ENCODE measurements around the gene RASA2. TPM values are rescaled to one million over a fixed set of nuclear protein-coding genes. Genes with fewer than 3 reads are reported as not detected.

The RASA2 gene
- total and polyA plus RNA-seq, 2 experiments from 2014 or later: 16.6 to 28.6 TPM

- ATAC-seq (no peak), DNase-seq (ENCODE audit: low spot score) (no peak)
- no peaks in the 10 kb centered on the region for H3F3A ChIP-seq (replicated peaks; ENCODE audit: low read depth)
- no peaks in the 10 kb centered on the region for H3K27me3 ChIP-seq (ENCODE audit: insufficient read depth)
- no peaks in the 10 kb centered on the region for H4K20me1 ChIP-seq (replicated peaks; ENCODE audit: insufficient read depth)
- TF ChIP-seq ZNF331 (CRISPR knock-in tag; IDR thresholded peaks at IDR 0.05; ENCODE audit: low read depth) (no peak), EZH2 (IDR thresholded peaks at IDR 0.05; ENCODE audit: low read depth, unreplicated experiment) (no peak), NANOG (IDR thresholded peaks at IDR 0.05; ENCODE audit: borderline replicate concordance) (no peak), POLR2AphosphoS5 (IDR thresholded peaks at IDR 0.05; ENCODE audit: low read depth) (no peak), STAT1 (IDR thresholded peaks at IDR 0.05; ENCODE audit: unreplicated experiment) (no peak), EZH2phosphoT487 (IDR thresholded peaks at IDR 0.05; ENCODE audit: unreplicated experiment) (no peak), CREB1 (CRISPR knock-in tag; IDR thresholded peaks at IDR 0.05; ENCODE audit: low read depth) (no peak), JUNB (IDR thresholded peaks at IDR 0.05; ENCODE audit: unreplicated experiment) (no peak), ZNF114 (CRISPR knock-in tag; IDR thresholded peaks at IDR 0.05) (no peak)
- TF ChIP-seq, protein P1, sequence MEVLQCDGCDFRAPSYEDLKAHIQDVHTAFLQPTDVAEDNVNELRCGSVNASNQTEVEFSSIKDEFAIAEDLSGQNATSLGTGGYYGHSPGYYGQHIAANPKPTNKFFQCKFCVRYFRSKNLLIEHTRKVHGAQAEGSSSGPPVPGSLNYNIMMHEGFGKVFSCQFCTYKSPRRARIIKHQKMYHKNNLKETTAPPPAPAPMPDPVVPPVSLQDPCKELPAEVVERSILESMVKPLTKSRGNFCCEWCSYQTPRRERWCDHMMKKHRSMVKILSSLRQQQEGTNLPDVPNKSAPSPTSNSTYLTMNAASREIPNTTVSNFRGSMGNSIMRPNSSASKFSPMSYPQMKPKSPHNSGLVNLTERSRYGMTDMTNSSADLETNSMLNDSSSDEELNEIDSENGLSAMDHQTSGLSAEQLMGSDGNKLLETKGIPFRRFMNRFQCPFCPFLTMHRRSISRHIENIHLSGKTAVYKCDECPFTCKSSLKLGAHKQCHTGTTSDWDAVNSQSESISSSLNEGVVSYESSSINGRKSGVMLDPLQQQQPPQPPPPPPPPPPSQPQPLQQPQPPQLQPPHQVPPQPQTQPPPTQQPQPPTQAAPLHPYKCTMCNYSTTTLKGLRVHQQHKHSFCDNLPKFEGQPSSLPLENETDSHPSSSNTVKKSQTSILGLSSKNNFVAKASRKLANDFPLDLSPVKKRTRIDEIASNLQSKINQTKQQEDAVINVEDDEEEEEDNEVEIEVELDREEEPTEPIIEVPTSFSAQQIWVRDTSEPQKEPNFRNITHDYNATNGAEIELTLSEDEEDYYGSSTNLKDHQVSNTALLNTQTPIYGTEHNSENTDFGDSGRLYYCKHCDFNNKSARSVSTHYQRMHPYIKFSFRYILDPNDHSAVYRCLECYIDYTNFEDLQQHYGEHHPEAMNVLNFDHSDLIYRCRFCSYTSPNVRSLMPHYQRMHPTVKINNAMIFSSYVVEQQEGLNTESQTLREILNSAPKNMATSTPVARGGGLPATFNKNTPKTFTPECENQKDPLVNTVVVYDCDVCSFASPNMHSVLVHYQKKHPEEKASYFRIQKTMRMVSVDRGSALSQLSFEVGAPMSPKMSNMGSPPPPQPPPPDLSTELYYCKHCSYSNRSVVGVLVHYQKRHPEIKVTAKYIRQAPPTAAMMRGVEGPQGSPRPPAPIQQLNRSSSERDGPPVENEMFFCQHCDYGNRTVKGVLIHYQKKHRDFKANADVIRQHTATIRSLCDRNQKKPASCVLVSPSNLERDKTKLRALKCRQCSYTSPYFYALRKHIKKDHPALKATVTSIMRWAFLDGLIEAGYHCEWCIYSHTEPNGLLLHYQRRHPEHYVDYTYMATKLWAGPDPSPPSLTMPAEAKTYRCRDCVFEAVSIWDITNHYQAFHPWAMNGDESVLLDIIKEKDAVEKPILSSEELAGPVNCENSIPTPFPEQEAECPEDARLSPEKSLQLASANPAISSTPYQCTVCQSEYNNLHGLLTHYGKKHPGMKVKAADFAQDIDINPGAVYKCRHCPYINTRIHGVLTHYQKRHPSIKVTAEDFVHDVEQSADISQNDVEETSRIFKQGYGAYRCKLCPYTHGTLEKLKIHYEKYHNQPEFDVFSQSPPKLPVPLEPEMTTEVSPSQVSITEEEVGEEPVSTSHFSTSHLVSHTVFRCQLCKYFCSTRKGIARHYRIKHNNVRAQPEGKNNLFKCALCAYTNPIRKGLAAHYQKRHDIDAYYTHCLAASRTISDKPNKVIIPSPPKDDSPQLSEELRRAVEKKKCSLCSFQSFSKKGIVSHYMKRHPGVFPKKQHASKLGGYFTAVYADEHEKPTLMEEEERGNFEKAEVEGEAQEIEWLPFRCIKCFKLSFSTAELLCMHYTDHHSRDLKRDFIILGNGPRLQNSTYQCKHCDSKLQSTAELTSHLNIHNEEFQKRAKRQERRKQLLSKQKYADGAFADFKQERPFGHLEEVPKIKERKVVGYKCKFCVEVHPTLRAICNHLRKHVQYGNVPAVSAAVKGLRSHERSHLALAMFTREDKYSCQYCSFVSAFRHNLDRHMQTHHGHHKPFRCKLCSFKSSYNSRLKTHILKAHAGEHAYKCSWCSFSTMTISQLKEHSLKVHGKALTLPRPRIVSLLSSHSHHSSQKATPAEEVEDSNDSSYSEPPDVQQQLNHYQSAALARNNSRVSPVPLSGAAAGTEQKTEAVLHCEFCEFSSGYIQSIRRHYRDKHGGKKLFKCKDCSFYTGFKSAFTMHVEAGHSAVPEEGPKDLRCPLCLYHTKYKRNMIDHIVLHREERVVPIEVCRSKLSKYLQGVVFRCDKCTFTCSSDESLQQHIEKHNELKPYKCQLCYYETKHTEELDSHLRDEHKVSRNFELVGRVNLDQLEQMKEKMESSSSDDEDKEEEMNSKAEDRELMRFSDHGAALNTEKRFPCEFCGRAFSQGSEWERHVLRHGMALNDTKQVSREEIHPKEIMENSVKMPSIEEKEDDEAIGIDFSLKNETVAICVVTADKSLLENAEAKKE (CRISPR knock-in tag; IDR thresholded peaks at IDR 0.05): no peak
- TF ChIP-seq, protein P2, sequence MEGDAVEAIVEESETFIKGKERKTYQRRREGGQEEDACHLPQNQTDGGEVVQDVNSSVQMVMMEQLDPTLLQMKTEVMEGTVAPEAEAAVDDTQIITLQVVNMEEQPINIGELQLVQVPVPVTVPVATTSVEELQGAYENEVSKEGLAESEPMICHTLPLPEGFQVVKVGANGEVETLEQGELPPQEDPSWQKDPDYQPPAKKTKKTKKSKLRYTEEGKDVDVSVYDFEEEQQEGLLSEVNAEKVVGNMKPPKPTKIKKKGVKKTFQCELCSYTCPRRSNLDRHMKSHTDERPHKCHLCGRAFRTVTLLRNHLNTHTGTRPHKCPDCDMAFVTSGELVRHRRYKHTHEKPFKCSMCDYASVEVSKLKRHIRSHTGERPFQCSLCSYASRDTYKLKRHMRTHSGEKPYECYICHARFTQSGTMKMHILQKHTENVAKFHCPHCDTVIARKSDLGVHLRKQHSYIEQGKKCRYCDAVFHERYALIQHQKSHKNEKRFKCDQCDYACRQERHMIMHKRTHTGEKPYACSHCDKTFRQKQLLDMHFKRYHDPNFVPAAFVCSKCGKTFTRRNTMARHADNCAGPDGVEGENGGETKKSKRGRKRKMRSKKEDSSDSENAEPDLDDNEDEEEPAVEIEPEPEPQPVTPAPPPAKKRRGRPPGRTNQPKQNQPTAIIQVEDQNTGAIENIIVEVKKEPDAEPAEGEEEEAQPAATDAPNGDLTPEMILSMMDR (conservative IDR thresholded peaks at IDR 0.05; ENCODE audit: low read depth in 2 of 2): no peak
- TF ChIP-seq, protein P3, sequence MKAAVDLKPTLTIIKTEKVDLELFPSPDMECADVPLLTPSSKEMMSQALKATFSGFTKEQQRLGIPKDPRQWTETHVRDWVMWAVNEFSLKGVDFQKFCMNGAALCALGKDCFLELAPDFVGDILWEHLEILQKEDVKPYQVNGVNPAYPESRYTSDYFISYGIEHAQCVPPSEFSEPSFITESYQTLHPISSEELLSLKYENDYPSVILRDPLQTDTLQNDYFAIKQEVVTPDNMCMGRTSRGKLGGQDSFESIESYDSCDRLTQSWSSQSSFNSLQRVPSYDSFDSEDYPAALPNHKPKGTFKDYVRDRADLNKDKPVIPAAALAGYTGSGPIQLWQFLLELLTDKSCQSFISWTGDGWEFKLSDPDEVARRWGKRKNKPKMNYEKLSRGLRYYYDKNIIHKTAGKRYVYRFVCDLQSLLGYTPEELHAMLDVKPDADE (IDR thresholded peaks at IDR 0.05): no peak
- TF ChIP-seq, protein P4, sequence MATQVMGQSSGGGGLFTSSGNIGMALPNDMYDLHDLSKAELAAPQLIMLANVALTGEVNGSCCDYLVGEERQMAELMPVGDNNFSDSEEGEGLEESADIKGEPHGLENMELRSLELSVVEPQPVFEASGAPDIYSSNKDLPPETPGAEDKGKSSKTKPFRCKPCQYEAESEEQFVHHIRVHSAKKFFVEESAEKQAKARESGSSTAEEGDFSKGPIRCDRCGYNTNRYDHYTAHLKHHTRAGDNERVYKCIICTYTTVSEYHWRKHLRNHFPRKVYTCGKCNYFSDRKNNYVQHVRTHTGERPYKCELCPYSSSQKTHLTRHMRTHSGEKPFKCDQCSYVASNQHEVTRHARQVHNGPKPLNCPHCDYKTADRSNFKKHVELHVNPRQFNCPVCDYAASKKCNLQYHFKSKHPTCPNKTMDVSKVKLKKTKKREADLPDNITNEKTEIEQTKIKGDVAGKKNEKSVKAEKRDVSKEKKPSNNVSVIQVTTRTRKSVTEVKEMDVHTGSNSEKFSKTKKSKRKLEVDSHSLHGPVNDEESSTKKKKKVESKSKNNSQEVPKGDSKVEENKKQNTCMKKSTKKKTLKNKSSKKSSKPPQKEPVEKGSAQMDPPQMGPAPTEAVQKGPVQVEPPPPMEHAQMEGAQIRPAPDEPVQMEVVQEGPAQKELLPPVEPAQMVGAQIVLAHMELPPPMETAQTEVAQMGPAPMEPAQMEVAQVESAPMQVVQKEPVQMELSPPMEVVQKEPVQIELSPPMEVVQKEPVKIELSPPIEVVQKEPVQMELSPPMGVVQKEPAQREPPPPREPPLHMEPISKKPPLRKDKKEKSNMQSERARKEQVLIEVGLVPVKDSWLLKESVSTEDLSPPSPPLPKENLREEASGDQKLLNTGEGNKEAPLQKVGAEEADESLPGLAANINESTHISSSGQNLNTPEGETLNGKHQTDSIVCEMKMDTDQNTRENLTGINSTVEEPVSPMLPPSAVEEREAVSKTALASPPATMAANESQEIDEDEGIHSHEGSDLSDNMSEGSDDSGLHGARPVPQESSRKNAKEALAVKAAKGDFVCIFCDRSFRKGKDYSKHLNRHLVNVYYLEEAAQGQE (IDR thresholded peaks at IDR 0.05; ENCODE audit: unreplicated experiment): no peak
- no peak overlapping the region for H3K27ac ChIP-seq (ENCODE audit: low read depth)
- H3K79me2 ChIP-seq (replicated peaks; ENCODE audit: insufficient read depth): peaks cover 34% of the 10 kb centered on the region
- no peak overlapping the region for H3K4me2 ChIP-seq
- no peak overlapping the region for H2AFZ ChIP-seq
- no peaks in the 10 kb centered on the region for H3K27me3 Mint-ChIP-seq (ENCODE audit: insufficient read depth, low read depth, poor library complexity)
- no peak overlapping the region for H3K4me3 Mint-ChIP-seq
- no peaks in the 10 kb centered on the region for H3K9me2 ChIP-seq (ENCODE audit: insufficient read depth)
- peaks cover 8% of the 10 kb centered on the region; the same call in 2 of the 3 replicates for H3K4me1 Mint-ChIP-seq
- peaks cover 7% of the 10 kb centered on the region; the same call in 1 of the 2 replicates for H3K4me1 ChIP-seq (ENCODE audit: insufficient read depth)
- H3K4me3 ChIP-seq: no peak overlapping the region
- peaks cover 4% of the 10 kb centered on the region; the same call in 2 of the 3 replicates for H3K36me3 Mint-ChIP-seq (ENCODE audit: low read depth)
- peaks cover 4% of the 10 kb centered on the region; the same call in 1 of the 2 replicates for H3K36me3 ChIP-seq (ENCODE audit: insufficient read depth)
- no peaks in the 10 kb centered on the region for H3K9me3 Mint-ChIP-seq
- no peak overlapping the region for H3K27ac Mint-ChIP-seq
Observed at GRCh38 chr3:141511361-141511760, 24.5 kb downstream of the RASA2 start.

Measured in GM23338 (cell line).